AG09309 (cell line): Measurements from ENCODE around the gene TXNL4A.

Experiments
- DNase-seq: peaks from one replicate; pipeline ENCODE4 v3.0.0-alpha.2; 2010; ENCODE audit warnings: low read depth
- H3K4me3 ChIP-seq: 2 replicates; pipeline ENCODE4 v1.5.1; 2011; ENCODE audit warnings: mild to moderate bottlenecking, low read depth, low read length, moderate library complexity; ENCODE audit not compliant: control insufficient read depth
- CTCF ChIP-seq: IDR thresholded peaks from 2 replicates; pipeline ENCODE4 v1.5.1; 2011; ENCODE audit warnings: mild to moderate bottlenecking, low read depth, low read length, inconsistent platforms; ENCODE audit not compliant: insufficient read depth, control insufficient read depth; ENCODE audit errors: missing control alignments

The TXNL4A gene

GRCh38 chr18:79926715-79927606 lies 61.4 kb downstream of the TXNL4A start:
- no peak for DNase-seq
- H3K4me3 ChIP-seq = no peak overlapping the region
- no peak for TF ChIP-seq CTCF

GRCh38 chr18:79926306-79926705 lies 62.1 kb downstream of the TXNL4A start:
- no peak overlapping the region for H3K4me3 ChIP-seq
- DNase-seq = no peak
- no peak for TF ChIP-seq CTCF

- DNase-seq = no peak
- no peak for TF ChIP-seq CTCF
These were observed 63.3 kb downstream of the TXNL4A start for GRCh38 chr18:79924814-79925731.

GRCh38 chr18:79923896-79924585 lies 64.3 kb downstream of the TXNL4A start:
- DNase-seq = no peak
- no peak overlapping the region for H3K4me3 ChIP-seq
- TF ChIP-seq CTCF = no peak

More at GRCh38 chr18:79924814-79925731, 63.3 kb downstream of the TXNL4A start:
- H3K4me3 ChIP-seq = no peak overlapping the region

- H3K4me3 ChIP-seq = no peak overlapping the region
- no peak for TF ChIP-seq CTCF
- no peak for DNase-seq
These were observed 65.4 kb downstream of the TXNL4A start for GRCh38 chr18:79922971-79923411.
